GM20000 (cell line): Measurements from ENCODE around the gene DFFA.
"Not testable (repeated sequence)": the region's sequence is repeated elsewhere in the genome, so short reads cannot be mapped to it uniquely, and the experiment has no call there.

Experiments
- DNase-seq: peaks from one replicate; pipeline ENCODE4 v3.0.0; 2012; ENCODE audit warnings: low spot score
- TF ChIP-seq, protein P1 (sequence below): IDR thresholded peaks from 2 replicates; pipeline ENCODE4 v1.5.1; 2012; ENCODE audit warnings: mild to moderate bottlenecking, control low read depth; ENCODE audit errors: extremely low read depth, missing control alignments

DFFA gene

GRCh38 chr1:10509809-10510509 is 37.6 kb upstream of the DFFA start:
- DNase-seq: no peak
- TF ChIP-seq, protein P1, sequence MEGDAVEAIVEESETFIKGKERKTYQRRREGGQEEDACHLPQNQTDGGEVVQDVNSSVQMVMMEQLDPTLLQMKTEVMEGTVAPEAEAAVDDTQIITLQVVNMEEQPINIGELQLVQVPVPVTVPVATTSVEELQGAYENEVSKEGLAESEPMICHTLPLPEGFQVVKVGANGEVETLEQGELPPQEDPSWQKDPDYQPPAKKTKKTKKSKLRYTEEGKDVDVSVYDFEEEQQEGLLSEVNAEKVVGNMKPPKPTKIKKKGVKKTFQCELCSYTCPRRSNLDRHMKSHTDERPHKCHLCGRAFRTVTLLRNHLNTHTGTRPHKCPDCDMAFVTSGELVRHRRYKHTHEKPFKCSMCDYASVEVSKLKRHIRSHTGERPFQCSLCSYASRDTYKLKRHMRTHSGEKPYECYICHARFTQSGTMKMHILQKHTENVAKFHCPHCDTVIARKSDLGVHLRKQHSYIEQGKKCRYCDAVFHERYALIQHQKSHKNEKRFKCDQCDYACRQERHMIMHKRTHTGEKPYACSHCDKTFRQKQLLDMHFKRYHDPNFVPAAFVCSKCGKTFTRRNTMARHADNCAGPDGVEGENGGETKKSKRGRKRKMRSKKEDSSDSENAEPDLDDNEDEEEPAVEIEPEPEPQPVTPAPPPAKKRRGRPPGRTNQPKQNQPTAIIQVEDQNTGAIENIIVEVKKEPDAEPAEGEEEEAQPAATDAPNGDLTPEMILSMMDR: no peak

DNA sequence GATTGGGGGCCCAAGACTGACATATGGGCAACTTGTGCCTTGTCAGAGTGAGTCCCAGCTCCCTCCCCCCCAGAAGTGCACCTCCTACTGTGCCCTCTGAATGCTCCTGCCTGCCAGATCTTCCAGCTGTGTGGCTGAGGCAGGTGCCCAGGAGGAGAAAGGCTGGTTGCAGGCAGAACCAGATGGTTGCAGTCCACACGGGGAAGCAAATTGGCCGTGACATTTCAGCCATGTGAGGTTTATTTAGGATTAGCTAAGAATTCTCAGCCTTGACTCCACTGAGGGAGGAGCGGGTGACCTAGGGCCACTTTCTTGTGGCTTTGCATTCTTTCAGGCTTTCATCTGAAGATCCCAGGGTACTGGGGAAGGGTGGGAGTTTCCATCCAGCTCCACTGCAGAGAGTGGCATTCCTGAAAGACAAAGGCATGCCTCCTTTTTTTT is 36.2 kb upstream of the DFFA start:
- TF ChIP-seq, protein P1: no peak
- DNase-seq: no peak

DNA sequence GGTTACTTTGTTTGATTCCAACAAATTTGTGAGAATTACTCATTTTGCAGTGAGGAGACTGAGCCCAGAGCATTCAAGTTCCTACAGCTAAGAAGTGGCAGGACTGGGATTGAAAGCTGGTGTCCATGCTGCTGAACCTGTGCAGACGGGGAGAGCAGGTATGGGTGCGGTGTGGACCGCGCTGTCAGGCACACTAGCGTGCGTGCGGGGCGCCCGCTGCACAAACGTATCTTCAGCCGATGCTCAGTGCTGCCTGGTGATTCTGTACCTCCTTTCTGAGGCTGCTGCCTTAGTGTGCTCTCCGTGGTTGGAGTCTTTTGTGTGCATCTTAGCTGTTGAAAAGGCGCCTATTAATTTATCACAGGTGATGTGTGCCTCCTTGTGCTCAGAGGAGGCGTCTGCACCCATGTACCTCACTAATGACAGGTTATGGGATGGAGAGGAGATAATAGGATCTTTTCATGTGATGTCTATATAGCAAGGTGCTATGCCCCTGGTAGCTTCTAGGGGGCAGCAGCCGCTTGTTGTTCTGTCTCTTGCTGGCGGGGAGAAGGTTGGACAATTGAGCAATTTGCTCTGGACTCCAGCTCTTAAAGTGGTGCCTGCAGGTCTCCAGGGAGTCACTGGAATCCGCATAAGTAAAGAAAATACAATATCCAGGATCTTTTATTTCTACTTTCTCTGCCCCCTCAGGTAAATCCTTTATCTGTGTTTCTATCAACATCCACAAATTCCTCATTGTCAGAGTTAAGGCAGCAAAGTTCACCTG is 35.0 kb upstream of the DFFA start:
- DNase-seq: peak; percentile 68
- TF ChIP-seq, protein P1: peak; percentile 80

DNA sequence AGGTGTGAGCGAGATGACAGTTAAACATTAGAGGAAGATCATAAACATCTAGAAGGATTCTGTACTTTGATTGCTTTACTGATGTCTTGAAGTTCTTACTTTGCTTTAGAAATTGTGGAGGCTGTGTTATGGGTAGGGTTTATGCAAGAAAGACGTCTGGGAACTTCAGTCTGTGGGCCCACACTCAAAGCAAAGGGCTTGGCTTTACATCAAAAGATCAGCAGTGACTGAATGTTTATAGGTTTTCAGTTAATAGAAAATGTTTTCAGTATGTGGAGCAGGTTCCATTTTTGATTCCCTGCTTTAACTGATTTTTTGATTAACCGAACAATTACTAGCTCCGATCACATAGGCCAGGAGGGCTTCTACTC is 34.3 kb upstream of the DFFA start:
- TF ChIP-seq, protein P1: no peak
- DNase-seq: no peak

GRCh38 chr1:10506046-10506676 is 33.8 kb upstream of the DFFA start:
- not testable (repeated sequence) for DNase-seq

DNA sequence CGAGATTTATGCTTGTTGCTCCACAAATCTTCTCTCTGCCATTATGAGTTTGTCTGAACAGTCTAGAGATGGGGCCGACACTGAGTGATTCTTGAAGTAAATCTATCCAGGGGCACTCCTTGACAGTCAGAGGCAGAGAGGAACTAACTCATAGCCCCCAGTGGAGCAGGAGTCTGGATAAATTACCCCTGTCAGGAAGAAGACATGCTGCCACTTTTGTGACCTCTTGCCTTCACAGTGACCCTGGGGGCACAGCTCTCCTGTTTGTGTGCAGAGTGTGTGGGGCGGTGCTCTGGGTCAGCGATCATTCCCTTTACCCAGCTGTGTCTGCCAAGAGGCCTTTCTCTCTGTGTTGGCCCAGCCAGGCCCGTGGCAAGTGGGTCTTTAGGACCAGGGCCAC is 31.9 kb upstream of the DFFA start:
- TF ChIP-seq, protein P1: no peak
- no peak for DNase-seq

GRCh38 chr1:10502206-10502605 is 29.9 kb upstream of the DFFA start:
- TF ChIP-seq, protein P1: no peak

GRCh38 chr1:10498231-10498630 is 25.9 kb upstream of the DFFA start:
- TF ChIP-seq, protein P1: no peak
- DNase-seq: no peak

More at GRCh38 chr1:10502206-10502605, 29.9 kb upstream of the DFFA start:
- DNase-seq: no peak
